Measurements from ENCODE around the gene INO80.
"Not testable (repeated sequence)": the region's sequence is repeated elsewhere in the genome, so short reads cannot be mapped to it uniquely, and the experiment has no call there.

DNA sequence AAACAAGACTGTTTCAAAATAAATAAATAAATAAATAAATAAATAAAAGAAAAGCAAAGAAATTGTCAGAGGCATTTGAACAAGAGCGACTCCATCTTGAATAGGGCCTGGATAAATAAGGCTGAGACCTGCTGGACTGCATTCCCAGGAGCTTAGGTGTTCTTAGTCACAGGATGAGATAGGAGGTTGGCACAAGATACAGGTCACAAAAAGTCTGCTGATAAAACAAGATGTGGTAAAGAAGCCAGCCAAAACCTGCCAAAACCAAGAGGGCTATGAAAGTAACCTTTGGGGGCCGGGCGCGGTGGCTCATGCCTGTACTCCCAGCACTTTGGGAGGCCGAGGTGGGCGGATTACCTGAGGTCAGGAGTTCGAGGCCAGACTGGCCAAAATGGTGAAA lies 23.0 kb upstream of the INO80 start:
- TF ChIP-seq, protein P1, sequence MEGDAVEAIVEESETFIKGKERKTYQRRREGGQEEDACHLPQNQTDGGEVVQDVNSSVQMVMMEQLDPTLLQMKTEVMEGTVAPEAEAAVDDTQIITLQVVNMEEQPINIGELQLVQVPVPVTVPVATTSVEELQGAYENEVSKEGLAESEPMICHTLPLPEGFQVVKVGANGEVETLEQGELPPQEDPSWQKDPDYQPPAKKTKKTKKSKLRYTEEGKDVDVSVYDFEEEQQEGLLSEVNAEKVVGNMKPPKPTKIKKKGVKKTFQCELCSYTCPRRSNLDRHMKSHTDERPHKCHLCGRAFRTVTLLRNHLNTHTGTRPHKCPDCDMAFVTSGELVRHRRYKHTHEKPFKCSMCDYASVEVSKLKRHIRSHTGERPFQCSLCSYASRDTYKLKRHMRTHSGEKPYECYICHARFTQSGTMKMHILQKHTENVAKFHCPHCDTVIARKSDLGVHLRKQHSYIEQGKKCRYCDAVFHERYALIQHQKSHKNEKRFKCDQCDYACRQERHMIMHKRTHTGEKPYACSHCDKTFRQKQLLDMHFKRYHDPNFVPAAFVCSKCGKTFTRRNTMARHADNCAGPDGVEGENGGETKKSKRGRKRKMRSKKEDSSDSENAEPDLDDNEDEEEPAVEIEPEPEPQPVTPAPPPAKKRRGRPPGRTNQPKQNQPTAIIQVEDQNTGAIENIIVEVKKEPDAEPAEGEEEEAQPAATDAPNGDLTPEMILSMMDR (IDR thresholded peaks at IDR 0.05): not testable (repeated sequence)
- TF ChIP-seq EZH2 (IDR thresholded peaks at IDR 0.05; ENCODE audit: borderline replicate concordance, insufficient read depth, low read depth, low read length, poor library complexity, severe bottlenecking): not testable (repeated sequence)

Data from B cell (primary cell).